Bronchus fibroblast of lung (primary cell): Measurements from ENCODE around the gene DPY30. TPM values are rescaled to one million over a fixed set of nuclear protein-coding genes. Genes with fewer than 3 reads are reported as not detected.

Experiments
- total RNA-seq: library from RNA; depleted of rRNA; stranded (reverse); fragments of >200 nt; gene quantifications from 2 replicates; pipeline ENCODE4 v1.2.3, GENCODE V29; 2015

The DPY30 gene
- total RNA-seq = 78.8 and 95.2 TPM in 2 replicates

GRCh38 chr2:32039447-32040219 lies at the start of gene DPY30:
DPY30 (minus strand) TSS chr2:32039805; CDS start chr2:32039456, 349 bp downstream.

DNA sequence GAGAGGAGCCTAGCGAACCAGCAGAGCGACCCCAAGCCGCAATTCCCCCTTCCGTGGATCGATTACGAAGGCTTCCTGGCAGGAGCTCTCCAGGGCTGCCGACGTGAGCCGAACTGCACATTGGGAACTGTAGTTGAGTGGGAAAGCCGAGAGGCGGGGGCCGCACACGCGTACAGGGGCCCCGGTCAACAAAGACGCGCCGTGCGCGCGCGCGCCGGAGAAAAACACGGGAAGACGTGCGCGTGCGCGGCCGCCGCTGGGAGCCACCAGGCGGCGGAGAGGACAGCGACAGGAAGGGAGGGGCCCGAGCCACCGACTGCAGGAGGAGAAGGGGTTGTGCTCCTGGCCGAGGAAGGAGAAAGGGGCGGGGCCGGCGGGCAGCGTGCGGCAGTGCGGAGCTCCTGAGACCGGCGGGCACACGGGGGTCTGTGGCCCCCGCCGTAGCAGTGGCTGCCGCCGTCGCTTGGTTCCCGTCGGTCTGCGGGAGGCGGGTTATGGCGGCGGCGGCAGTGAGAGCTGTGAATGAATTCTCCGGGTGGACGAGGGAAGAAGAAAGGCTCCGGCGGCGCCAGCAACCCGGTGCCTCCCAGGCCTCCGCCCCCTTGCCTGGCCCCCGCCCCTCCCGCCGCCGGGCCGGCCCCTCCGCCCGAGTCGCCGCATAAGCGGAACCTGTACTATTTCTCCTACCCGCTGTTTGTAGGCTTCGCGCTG lies 23.9 kb upstream of the DPY30 start, which contains the start of gene SPAST:
SPAST (plus strand) TSS at position 247 of the 711 bp plus-strand sequence; CDS start at position 523, 276 bp downstream.

GRCh38 chr2:32010670-32011484 lies 28.7 kb downstream of the DPY30 start, which contains the start of gene MEMO1:
MEMO1 (minus strand) TSS chr2:32011008; CDS start chr2:32010247, 761 bp downstream.

Other genes starting within 250 kb of the DPY30 start
- gene MEMO1, start 28.8 kb downstream of the DPY30 start, total RNA-seq = 38.7 and 43.7 TPM in 2 replicates
- 9.4 and 11.4 TPM in 2 replicates for gene SPAST, start 23.8 kb upstream of the DPY30 start, total RNA-seq
- 11.3 and 12.6 TPM in 2 replicates for gene SLC30A6, start 126.1 kb upstream of the DPY30 start, total RNA-seq
- gene NLRC4, start 225.1 kb upstream of the DPY30 start, total RNA-seq = not detected in 2 replicates
- 5.9 and 10.4 TPM in 2 replicates for gene YIPF4, start 238.1 kb upstream of the DPY30 start, total RNA-seq